PC-3 (cell line): ENCODE data around the gene GPR183.

ENCODE experiments used
- EZH2 ChIP-seq: fragments of 300-600 bp; sonication (generic); IDR thresholded peaks from one replicate; pipeline ENCODE4 v1.6.1; 2017; ENCODE audit warnings: antibody characterized with exemption, mild to moderate bottlenecking, low read length; ENCODE audit not compliant: unreplicated experiment
- TF ChIP-seq, protein P1 (sequence below): fragments of 300-600 bp; sonication (generic); conservative IDR thresholded peaks from 2 replicates; pipeline ENCODE4 v1.5.1; 2017; ENCODE audit warnings: antibody characterized with exemption, low read depth, mild to moderate bottlenecking, low read length

DNA sequence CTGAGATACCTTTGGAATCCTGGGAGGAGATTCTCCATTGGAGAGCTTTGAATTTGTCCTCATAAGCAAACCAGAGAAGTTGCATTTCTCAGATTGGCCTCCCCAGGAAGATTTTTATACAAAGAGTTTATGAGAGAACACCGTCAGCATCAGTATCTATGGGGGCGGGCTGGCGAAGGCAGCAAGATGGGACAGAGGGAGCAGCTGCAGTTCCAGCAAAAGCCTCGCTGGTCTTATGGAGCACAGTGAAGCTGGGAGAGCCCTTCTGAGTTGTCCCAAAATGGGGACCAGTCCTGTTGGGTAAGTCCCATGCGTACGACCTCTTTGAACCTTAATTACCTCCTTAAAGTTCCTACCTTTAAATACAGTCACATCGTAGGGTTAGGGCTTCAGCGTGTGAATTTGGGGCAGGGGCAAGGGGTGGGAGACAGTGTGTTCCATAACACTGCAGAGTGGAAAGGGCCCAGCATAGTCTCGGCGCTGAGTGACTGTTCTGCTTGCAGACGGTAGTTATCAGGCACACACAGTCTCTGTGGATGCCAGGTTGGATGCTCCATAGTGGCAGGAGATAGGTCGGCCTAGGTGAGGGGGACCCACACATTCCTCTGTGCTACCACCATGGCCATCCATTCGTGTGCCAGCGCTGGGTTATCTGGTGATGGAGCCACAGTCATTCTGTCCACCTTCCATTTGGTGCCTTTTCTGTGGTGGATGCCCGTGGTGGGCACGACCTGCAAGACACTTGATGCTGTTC, 34.9 kb upstream of the GPR183 start:
- TF ChIP-seq, protein P1, sequence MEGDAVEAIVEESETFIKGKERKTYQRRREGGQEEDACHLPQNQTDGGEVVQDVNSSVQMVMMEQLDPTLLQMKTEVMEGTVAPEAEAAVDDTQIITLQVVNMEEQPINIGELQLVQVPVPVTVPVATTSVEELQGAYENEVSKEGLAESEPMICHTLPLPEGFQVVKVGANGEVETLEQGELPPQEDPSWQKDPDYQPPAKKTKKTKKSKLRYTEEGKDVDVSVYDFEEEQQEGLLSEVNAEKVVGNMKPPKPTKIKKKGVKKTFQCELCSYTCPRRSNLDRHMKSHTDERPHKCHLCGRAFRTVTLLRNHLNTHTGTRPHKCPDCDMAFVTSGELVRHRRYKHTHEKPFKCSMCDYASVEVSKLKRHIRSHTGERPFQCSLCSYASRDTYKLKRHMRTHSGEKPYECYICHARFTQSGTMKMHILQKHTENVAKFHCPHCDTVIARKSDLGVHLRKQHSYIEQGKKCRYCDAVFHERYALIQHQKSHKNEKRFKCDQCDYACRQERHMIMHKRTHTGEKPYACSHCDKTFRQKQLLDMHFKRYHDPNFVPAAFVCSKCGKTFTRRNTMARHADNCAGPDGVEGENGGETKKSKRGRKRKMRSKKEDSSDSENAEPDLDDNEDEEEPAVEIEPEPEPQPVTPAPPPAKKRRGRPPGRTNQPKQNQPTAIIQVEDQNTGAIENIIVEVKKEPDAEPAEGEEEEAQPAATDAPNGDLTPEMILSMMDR, result no peak
- no peak for TF ChIP-seq EZH2
